Endothelial cell of umbilical vein (primary cell): ENCODE measurements around the gene LCMT1. TPM values are rescaled to one million over a fixed set of nuclear protein-coding genes. Genes with fewer than 3 reads are reported as not detected.

Experiments
- BruUV-seq: library from RNA; stranded (reverse); fragments of 400-500 nt; replicated peaks from 2 replicates; lab custom pipeline; 2021; lab: Mats Ljungman, UMichigan
- CTCF ChIA-PET: fragments of 300-600, 350-600 bp; sonication (Branson Sonifier 250); formaldehyde crosslinking; loops from one replicate; lab custom pipeline; 2021; ENCODE audit warnings: antibody characterized with exemption, inconsistent platforms; lab: Charles Lee
- POLR2A ChIA-PET: fragments of 300-600, 350-600 bp; sonication (Branson Sonifier 250); formaldehyde crosslinking; loops from one replicate; lab custom pipeline; 2021; ENCODE audit warnings: antibody characterized with exemption, inconsistent platforms; lab: Charles Lee
- DNase-seq: peaks from one replicate; pipeline ENCODE4 v3.0.0-alpha.2; 2011; ENCODE audit warnings: low read depth, low spot score
- FAIRE-seq: peaks from 2 replicates; lab custom pipeline; 2011; peaks lifted over from hg19 to GRCh38; lab: Jason Lieb, UNC
- H2AFZ ChIP-seq: 2 replicates; pipeline ENCODE4 v1.6.0; 2012; ENCODE audit warnings: low read depth, low read length, control low read depth, inconsistent platforms
- H3K27ac ChIP-seq: 2 replicates; pipeline ENCODE4 v1.5.1; 2011; ENCODE audit warnings: low read depth, mild to moderate bottlenecking, control low read depth, low read length, moderate library complexity; ENCODE audit not compliant: insufficient read depth
- H3K27me3 ChIP-seq, 2 experiments: 2 replicates each; pipeline versions ENCODE4 v1.6.0 to v1.6.1; 2011; ENCODE audit warnings: low read length in 2 of 2, mixed read lengths in 1 of 2; ENCODE audit not compliant: control insufficient read depth in 2 of 2, insufficient read depth in 2 of 2
- H3K36me3 ChIP-seq, 2 experiments: 2 replicates in 1 of 2; 3 replicates in 1 of 2; pipeline ENCODE4 v1.5.1; 2011; ENCODE audit warnings: low read length in 2 of 2, mild to moderate bottlenecking in 1 of 2, moderate library complexity in 1 of 2; ENCODE audit not compliant: control insufficient read depth in 2 of 2, insufficient read depth in 2 of 2; ENCODE audit errors: extremely low read depth in 1 of 2
- H3K4me1 ChIP-seq: 3 replicates; pipeline ENCODE4 v1.5.1; 2011; ENCODE audit warnings: mild to moderate bottlenecking, low read length; ENCODE audit not compliant: control insufficient read depth, insufficient read depth; ENCODE audit errors: extremely low read depth
- H3K4me2 ChIP-seq: 2 replicates; pipeline ENCODE4 v1.6.1; 2011; ENCODE audit warnings: low read length, control low read depth, mixed read lengths; ENCODE audit not compliant: insufficient read depth
- H3K4me3 ChIP-seq, 3 experiments: fragments of 200-600 bp in 1 of 3; sonication (generic), shearing (Covaris generic) in 1 of 3; replicated peaks in 1 of 3; 2 replicates each; pipeline ENCODE4 v1.5.1; 2011 to 2016; ENCODE audit warnings: control low read depth in 3 of 3, low read length in 3 of 3, mild to moderate bottlenecking in 2 of 3, inconsistent platforms in 1 of 3, low read depth in 1 of 3, moderate library complexity in 1 of 3; ENCODE audit not compliant: insufficient read depth in 1 of 3
- H3K79me2 ChIP-seq: 2 replicates; pipeline ENCODE4 v1.6.0; 2012; ENCODE audit warnings: low read length, inconsistent platforms; ENCODE audit not compliant: control insufficient read depth, insufficient read depth
- H3K9ac ChIP-seq: replicated peaks from 2 replicates; pipeline ENCODE3; 2011; ENCODE audit warnings: low read length, control low read depth; ENCODE audit not compliant: insufficient read depth; ENCODE audit errors: extremely low read depth
- H3K9me1 ChIP-seq: replicated peaks from 3 replicates; pipeline ENCODE4 v1.6.0; 2011; ENCODE audit warnings: mild to moderate bottlenecking, low read length; ENCODE audit not compliant: control insufficient read depth, insufficient read depth; ENCODE audit errors: extremely low read depth
- H3K9me3 ChIP-seq: replicated peaks from 2 replicates; pipeline ENCODE4 v1.5.1; 2012; ENCODE audit warnings: low read length, inconsistent platforms; ENCODE audit not compliant: control insufficient read depth, insufficient read depth
- H4K20me1 ChIP-seq: replicated peaks from 2 replicates; pipeline ENCODE3; 2011; ENCODE audit warnings: mild to moderate bottlenecking, low read length; ENCODE audit not compliant: control insufficient read depth, insufficient read depth; ENCODE audit errors: extremely low read depth
- EZH2 ChIP-seq: IDR thresholded peaks from 2 replicates; pipeline ENCODE4 v1.6.1; 2012; ENCODE audit warnings: borderline replicate concordance, low read depth, mild to moderate bottlenecking, moderate library complexity, low read length, inconsistent platforms; ENCODE audit not compliant: severe bottlenecking
- FOS ChIP-seq: IDR thresholded peaks from 2 replicates; pipeline ENCODE4 v1.6.1; 2011; ENCODE audit warnings: mild to moderate bottlenecking, low read length, moderate library complexity, borderline replicate concordance; ENCODE audit not compliant: insufficient read depth
- GATA2 ChIP-seq: IDR thresholded peaks from 2 replicates; pipeline ENCODE4 v1.7.0; 2011; ENCODE audit warnings: low read depth, mild to moderate bottlenecking, moderate library complexity, mixed read lengths, low read length; ENCODE audit not compliant: insufficient read length, insufficient read depth
- JUN ChIP-seq: IDR thresholded peaks from 2 replicates; pipeline ENCODE4 v1.6.1; 2011; ENCODE audit warnings: borderline replicate concordance, low read depth; ENCODE audit not compliant: insufficient read length, insufficient read depth
- MYC ChIP-seq: IDR thresholded peaks from one replicate; pipeline ENCODE4 v1.6.1; 2011; ENCODE audit warnings: mild to moderate bottlenecking, low read depth, low read length
- POLR2A ChIP-seq: IDR thresholded peaks from 2 replicates; pipeline ENCODE4 v1.6.1; 2012; ENCODE audit warnings: low read depth, mild to moderate bottlenecking, control low read depth, low read length
- POLR2AphosphoS5 ChIP-seq: IDR thresholded peaks from 2 replicates; pipeline ENCODE4 v1.6.1; 2012; ENCODE audit warnings: low read depth, mild to moderate bottlenecking, control low read depth, low read length, moderate library complexity; ENCODE audit not compliant: insufficient read depth
- dilution Hi-C: fragments of 300-500 bp; cut with MboI; formaldehyde crosslinking; loops from one replicate; pipeline ENCODE4 v1.15.0; 2019; ENCODE audit warnings: low sequenced_read_pairs; ENCODE audit not compliant: extremely low pct_ligation_motif_present
- intact Hi-C: fragments of 100-400 bp; cut with micrococcal nuclease; formaldehyde crosslinking; loops from one replicate; pipeline ENCODE4 v1.10.0; 2022
- polyA plus RNA-seq, 4 experiments: library from polyadenylated mRNA; depleted of rRNA in 3 of 4; stranded (reverse) in 3 of 4; unstranded in 1 of 4; fragments of >200 nt; gene quantifications; 2 replicates each; pipeline versions ENCODE4 v1.2.1 to v1.2.3, GENCODE V29; 2011 to 2012; ENCODE audit warnings: missing spikeins in 1 of 4
- total RNA-seq: library from RNA; stranded (reverse); gene quantifications from 2 replicates; pipeline ENCODE4 v1.2.3, GENCODE V29; 2021
- TF ChIP-seq, protein P1 (sequence below): IDR thresholded peaks from 2 replicates; pipeline ENCODE4 v1.6.1; 2011; ENCODE audit not compliant: insufficient read depth, insufficient read length
- TF ChIP-seq, protein P2 (sequence below), 2 donors: IDR thresholded peaks; 1 replicate in 1 of 2; 2 replicates in 1 of 2; pipeline ENCODE4 v1.5.1; 2011; ENCODE audit warnings: low read length in 2 of 2, mild to moderate bottlenecking in 2 of 2, moderate library complexity in 2 of 2, control low read depth in 1 of 2, inconsistent platforms in 1 of 2, low read depth in 1 of 2; ENCODE audit not compliant: insufficient read depth in 1 of 2; ENCODE audit errors: extremely low read depth in 1 of 2

LCMT1 gene
- total and polyA plus RNA-seq, 2 donors (not counting 3 experiments of a cell fraction or from before 2014, with no cell fraction given): 23.5 to 36.2 TPM

DNA sequence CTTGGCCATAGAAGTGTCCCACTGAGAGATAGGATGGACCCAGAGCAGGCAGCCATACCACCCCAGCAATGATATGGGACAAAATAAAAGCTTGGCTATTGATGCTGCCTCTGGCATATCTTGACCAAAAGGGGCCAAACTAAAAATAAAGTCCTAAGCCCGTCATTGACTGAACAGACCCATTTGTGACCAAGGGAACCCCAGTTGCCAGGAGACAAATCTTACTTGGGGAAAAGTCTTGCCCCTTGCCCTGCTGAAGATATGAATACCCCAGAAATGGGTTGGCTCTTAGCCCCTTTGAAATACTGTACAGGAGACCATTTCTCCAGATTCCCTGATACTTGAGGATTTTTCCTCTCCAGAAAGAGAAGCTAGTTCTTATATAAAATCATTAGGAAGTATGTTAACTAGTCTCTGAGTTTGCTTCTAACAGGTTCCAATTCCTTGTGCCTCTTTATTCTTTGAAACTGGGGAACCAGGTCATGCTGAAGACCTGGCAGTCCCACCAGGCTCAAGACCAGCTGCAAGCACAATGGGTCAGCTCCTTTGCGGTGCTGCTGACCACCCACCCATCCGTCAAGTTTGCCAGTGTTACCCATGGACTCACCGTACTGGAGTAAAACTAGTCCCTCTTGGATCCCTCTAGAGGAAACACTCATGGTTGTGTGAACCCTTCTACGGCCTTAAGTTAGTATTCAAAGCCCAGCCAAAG is 31.0 kb upstream of the LCMT1 start:
- Histone ChIP-seq H3K4me1 (no peaks in the 10 kb centered on the region), H3K27ac (no peak overlapping the region), H3K9me1 (no peaks in the 10 kb centered on the region), H3K9ac (no peak overlapping the region), H3K9me3 (no peaks in the 10 kb centered on the region), H3K4me2 (no peak overlapping the region), H3K27me3 (peaks cover 0 to 11% of the 10 kb centered on the region in 2 experiments), H3K79me2 (no peaks in the 10 kb centered on the region), H2AFZ (no peak overlapping the region), H4K20me1 (no peaks in the 10 kb centered on the region), H3K36me3 (no peaks in the 10 kb centered on the region), H3K4me3 (no peak overlapping the region)
- FAIRE-seq: no peak
- TF ChIP-seq POLR2AphosphoS5 (no peak), MYC (no peak), POLR2A (no peak), GATA2 (no peak), FOS (no peak), JUN (no peak), EZH2 (no peak)
- TF ChIP-seq, protein P1, sequence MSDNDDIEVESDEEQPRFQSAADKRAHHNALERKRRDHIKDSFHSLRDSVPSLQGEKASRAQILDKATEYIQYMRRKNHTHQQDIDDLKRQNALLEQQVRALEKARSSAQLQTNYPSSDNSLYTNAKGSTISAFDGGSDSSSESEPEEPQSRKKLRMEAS: no peak
- TF ChIP-seq, protein P2, sequence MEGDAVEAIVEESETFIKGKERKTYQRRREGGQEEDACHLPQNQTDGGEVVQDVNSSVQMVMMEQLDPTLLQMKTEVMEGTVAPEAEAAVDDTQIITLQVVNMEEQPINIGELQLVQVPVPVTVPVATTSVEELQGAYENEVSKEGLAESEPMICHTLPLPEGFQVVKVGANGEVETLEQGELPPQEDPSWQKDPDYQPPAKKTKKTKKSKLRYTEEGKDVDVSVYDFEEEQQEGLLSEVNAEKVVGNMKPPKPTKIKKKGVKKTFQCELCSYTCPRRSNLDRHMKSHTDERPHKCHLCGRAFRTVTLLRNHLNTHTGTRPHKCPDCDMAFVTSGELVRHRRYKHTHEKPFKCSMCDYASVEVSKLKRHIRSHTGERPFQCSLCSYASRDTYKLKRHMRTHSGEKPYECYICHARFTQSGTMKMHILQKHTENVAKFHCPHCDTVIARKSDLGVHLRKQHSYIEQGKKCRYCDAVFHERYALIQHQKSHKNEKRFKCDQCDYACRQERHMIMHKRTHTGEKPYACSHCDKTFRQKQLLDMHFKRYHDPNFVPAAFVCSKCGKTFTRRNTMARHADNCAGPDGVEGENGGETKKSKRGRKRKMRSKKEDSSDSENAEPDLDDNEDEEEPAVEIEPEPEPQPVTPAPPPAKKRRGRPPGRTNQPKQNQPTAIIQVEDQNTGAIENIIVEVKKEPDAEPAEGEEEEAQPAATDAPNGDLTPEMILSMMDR (IDR thresholded peaks at IDR 0.05; ENCODE audit: extremely low read depth in 1 of 2, insufficient read depth in 1 of 2, low read depth in 1 of 2, low read length in 2 of 2): no peak
- ChIA-PET CTCF (interaction anchor here (0.5 kb wide), 1 partner anchor 43 kb away, joined by 3 read pairs; no protein-coding TSS in a partner anchor), POLR2A (no interaction called here)
- intact Hi-C loops (no loop called here), dilution Hi-C loops (no loop called here)
- no peak for DNase-seq
- no TSS peak for BruUV-seq
